GM12878 (cell line): Measurements from ENCODE around the gene LEFTY1. TPM values are rescaled to one million over a fixed set of nuclear protein-coding genes. Genes with fewer than 3 reads are reported as not detected.

Source experiments
- ATF3 ChIP-seq: IDR thresholded peaks from 2 replicates; pipeline ENCODE4 v1.6.1; 2011; ENCODE audit warnings: low read depth, mild to moderate bottlenecking, low read length, moderate library complexity, borderline replicate concordance; ENCODE audit errors: extremely low read depth
- BCL3 ChIP-seq: IDR thresholded peaks from 2 replicates; pipeline ENCODE4 v1.6.1; 2011; ENCODE audit warnings: borderline replicate concordance, low read depth, mild to moderate bottlenecking, moderate library complexity, low read length; ENCODE audit not compliant: insufficient read depth, poor library complexity, severe bottlenecking
- CBX3 ChIP-seq: fragments of 200-600 bp; sonication (generic); IDR thresholded peaks from 2 replicates; pipeline ENCODE4 v1.6.1; 2016; ENCODE audit warnings: low read depth, borderline replicate concordance
- CBX5 ChIP-seq: sonication (generic); IDR thresholded peaks from 2 replicates; pipeline ENCODE4 v1.6.1; 2016; ENCODE audit warnings: low read depth, moderate library complexity, mild to moderate bottlenecking, inconsistent platforms
- ESRRA ChIP-seq: IDR thresholded peaks from 2 replicates; pipeline ENCODE4 v1.6.1; 2012; ENCODE audit warnings: mild to moderate bottlenecking, low read length, improper control_type of control experiment
- HDAC6 ChIP-seq: fragments of 200-600 bp; sonication (generic); IDR thresholded peaks from one replicate; pipeline ENCODE4 v1.8.0; 2017; ENCODE audit warnings: antibody characterized with exemption; ENCODE audit not compliant: unreplicated experiment
- RFX5 ChIP-seq: IDR thresholded peaks from 2 replicates; pipeline ENCODE4 v1.6.1; 2011; ENCODE audit warnings: low read depth, low read length, improper control_type of control experiment
- SUZ12 ChIP-seq: fragments of 200-600 bp; sonication (generic); IDR thresholded peaks from one replicate; pipeline ENCODE4 v1.6.1; 2018; ENCODE audit warnings: antibody characterized with exemption, mild to moderate bottlenecking; ENCODE audit not compliant: unreplicated experiment
- polyA plus RNA-seq, 11 experiments: library from polyadenylated mRNA; depleted of rRNA in 4 of 11; unstranded in 6 of 11; stranded (reverse) in 5 of 11; fragments of >200 nt; fragmentation: Nextera tagmentation in 4 of 11; fragmentation: Illumina TruSeq in 1 of 11; extraction: Ambion mirVana in 4 of 11; extraction: Trizol in 1 of 11; gene quantifications; 1 replicate in 1 of 11; 2 replicates in 10 of 11; pipeline versions ENCODE4 v1.2.1 to v1.2.3, GENCODE V29; 2011 to 2016; ENCODE audit warnings: inconsistent platforms in 2 of 11, missing spikeins in 2 of 11, low read depth in 1 of 11
- total RNA-seq, 4 experiments: library from RNA; depleted of rRNA in 3 of 4; stranded (reverse); fragments of >200 nt in 3 of 4; fragmentation: Illumina TruSeq in 1 of 4; extraction: Trizol in 1 of 4; gene quantifications; 2 replicates each; pipeline versions ENCODE4 v1.2.1 to v1.2.3, GENCODE V29; 2013 to 2021
- TF ChIP-seq, protein P1 (sequence below): fragments of 450-650 bp; IDR thresholded peaks from 2 replicates; pipeline ENCODE4 v1.6.1; 2017; ENCODE audit warnings: mild to moderate bottlenecking, moderate library complexity

LEFTY1 gene
- total and polyA plus RNA-seq, 10 of the 15 experiments (the other 5 are each of a cell fraction or from before 2014, with no cell fraction given), result 0.06 TPM; not detected in 8

DNA sequence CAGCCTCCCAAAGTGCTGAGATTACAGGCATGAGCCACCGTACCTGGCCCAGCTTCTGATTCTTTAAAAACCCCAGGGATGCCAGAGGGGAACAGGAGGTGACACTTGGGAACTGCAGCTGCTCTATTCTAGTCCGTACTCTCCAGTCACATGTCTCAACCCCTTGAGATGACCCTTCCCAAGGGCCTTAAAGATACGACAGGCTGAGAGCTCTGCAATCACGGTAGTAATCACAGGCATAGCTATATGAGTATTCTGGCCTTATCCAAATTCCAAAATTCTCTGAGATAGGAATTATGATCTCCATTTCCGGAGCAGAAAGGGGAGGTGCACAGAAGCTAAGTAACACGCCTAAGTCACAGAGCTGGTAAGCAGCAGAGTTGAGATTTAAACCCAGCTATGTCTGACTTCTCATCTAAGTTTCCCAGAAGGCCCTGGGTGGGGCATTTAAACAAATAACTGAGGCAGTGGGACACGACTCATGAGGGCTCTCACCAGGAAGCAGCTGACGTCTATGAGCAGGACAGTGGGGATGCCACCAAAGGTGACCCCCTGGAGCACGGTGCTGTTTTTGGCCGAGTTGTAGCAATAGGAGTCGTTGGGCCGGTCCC lies 11.9 kb downstream of the LEFTY1 start (continued):
- no peak for TF ChIP-seq CBX3
- no peak for TF ChIP-seq HDAC6
- no peak for TF ChIP-seq CBX5
- TF ChIP-seq, protein P1, sequence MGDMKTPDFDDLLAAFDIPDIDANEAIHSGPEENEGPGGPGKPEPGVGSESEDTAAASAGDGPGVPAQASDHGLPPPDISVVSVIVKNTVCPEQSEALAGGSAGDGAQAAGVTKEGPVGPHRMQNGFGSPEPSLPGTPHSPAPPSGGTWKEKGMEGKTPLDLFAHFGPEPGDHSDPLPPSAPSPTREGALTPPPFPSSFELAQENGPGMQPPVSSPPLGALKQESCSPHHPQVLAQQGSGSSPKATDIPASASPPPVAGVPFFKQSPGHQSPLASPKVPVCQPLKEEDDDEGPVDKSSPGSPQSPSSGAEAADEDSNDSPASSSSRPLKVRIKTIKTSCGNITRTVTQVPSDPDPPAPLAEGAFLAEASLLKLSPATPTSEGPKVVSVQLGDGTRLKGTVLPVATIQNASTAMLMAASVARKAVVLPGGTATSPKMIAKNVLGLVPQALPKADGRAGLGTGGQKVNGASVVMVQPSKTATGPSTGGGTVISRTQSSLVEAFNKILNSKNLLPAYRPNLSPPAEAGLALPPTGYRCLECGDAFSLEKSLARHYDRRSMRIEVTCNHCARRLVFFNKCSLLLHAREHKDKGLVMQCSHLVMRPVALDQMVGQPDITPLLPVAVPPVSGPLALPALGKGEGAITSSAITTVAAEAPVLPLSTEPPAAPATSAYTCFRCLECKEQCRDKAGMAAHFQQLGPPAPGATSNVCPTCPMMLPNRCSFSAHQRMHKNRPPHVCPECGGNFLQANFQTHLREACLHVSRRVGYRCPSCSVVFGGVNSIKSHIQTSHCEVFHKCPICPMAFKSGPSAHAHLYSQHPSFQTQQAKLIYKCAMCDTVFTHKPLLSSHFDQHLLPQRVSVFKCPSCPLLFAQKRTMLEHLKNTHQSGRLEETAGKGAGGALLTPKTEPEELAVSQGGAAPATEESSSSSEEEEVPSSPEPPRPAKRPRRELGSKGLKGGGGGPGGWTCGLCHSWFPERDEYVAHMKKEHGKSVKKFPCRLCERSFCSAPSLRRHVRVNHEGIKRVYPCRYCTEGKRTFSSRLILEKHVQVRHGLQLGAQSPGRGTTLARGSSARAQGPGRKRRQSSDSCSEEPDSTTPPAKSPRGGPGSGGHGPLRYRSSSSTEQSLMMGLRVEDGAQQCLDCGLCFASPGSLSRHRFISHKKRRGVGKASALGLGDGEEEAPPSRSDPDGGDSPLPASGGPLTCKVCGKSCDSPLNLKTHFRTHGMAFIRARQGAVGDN, result no peak
- no peak for TF ChIP-seq ESRRA
- no peak for TF ChIP-seq SUZ12
- no peak for TF ChIP-seq RFX5
- no peak for TF ChIP-seq BCL3
- no peak for TF ChIP-seq ATF3
